K562 (cell line): Measurements from ENCODE around the gene SMAD7. TPM values are rescaled to one million over a fixed set of nuclear protein-coding genes. Genes with fewer than 3 reads are reported as not detected.

Source experiments
- ATAC-seq: fragments of 200-7000 bp; cut with Tn5 transposase; 3 replicates; pipeline ENCODE4 v1.9.1; 2020; ENCODE audit warnings: moderate library complexity
- BruUV-seq: library from RNA; stranded (reverse); fragments of 400-500 nt; replicated peaks from 2 replicates; lab custom pipeline; 2021; lab: Mats Ljungman, UMichigan
- CTCF ChIA-PET: fragments of 300-600 bp; formaldehyde crosslinking; extraction: SDS; loops from one replicate; lab custom pipeline; 2021; ENCODE audit warnings: low intra/inter-chr PET ratio; lab: Yijun Ruan, JAX
- POLR2A ChIA-PET: fragments of 300-600, 350-650 bp; sonication (Branson Sonifier 250); formaldehyde crosslinking; extraction: SDS; loops from one replicate; lab custom pipeline; 2021; ENCODE audit warnings: antibody characterized with exemption, inconsistent platforms; lab: Yijun Ruan, JAX
- DNase-seq, 4 experiments: peaks; one replicate each; pipeline versions ENCODE4 v3.0.0 to v3.0.0-alpha.2; 2011 to 2018; ENCODE audit warnings: low spot score in 3 of 4, mixed read lengths in 3 of 4; ENCODE audit errors: extremely low read depth in 1 of 4
- FAIRE-seq: peaks from 2 replicates; lab custom pipeline; 2011; peaks lifted over from hg19 to GRCh38; lab: Jason Lieb, UNC
- H2AFZ ChIP-seq: 2 replicates; pipeline ENCODE4 v1.6.0; 2011; ENCODE audit warnings: low read depth, low read length, control low read depth, inconsistent platforms
- H3K27ac ChIP-seq: fragments of 200-600 bp; 3 replicates; pipeline ENCODE4 v1.8.0; 2011; ENCODE audit warnings: low read depth, mild to moderate bottlenecking, control low read depth, inconsistent platforms, low read length, moderate library complexity, mixed read lengths; ENCODE audit errors: extremely low read depth
- H3K27me3 ChIP-seq, 2 experiments: fragments of 300-600 bp in 1 of 2; 2 replicates in 1 of 2; 3 replicates in 1 of 2; pipeline versions ENCODE4 v1.6.0 to v1.8.0; 2011; ENCODE audit warnings: inconsistent platforms in 2 of 2, low read length in 2 of 2, mild to moderate bottlenecking in 1 of 2, mixed read lengths in 1 of 2, moderate library complexity in 1 of 2; ENCODE audit not compliant: control insufficient read depth in 2 of 2, insufficient read depth in 2 of 2
- H3K36me3 ChIP-seq: fragments of 300-600 bp; 3 replicates; pipeline ENCODE4 v1.8.0; 2011; ENCODE audit warnings: mild to moderate bottlenecking, low read length, inconsistent platforms; ENCODE audit not compliant: control insufficient read depth, insufficient read depth
- H3K4me1 ChIP-seq, 2 experiments: fragments of 200-600 bp in 1 of 2; replicated peaks in 1 of 2; 2 replicates in 1 of 2; 3 replicates in 1 of 2; pipeline versions ENCODE4 v1.5.1 to v1.8.0; 2011; ENCODE audit warnings: inconsistent platforms in 2 of 2, low read length in 2 of 2, mild to moderate bottlenecking in 1 of 2, mixed read lengths in 1 of 2, moderate library complexity in 1 of 2; ENCODE audit not compliant: control insufficient read depth in 2 of 2, insufficient read depth in 2 of 2
- H3K4me2 ChIP-seq: 2 replicates; pipeline ENCODE4 v1.6.1; 2011; ENCODE audit warnings: low read length, control low read depth, inconsistent platforms, mixed read lengths; ENCODE audit not compliant: insufficient read depth
- H3K4me3 ChIP-seq: fragments of 200-600 bp; sonication (generic), shearing (Covaris generic); 2 replicates; pipeline ENCODE4 v1.5.1; 2016; ENCODE audit warnings: control low read depth, inconsistent platforms
- H3K79me2 ChIP-seq: fragments of 200-600 bp; 3 replicates; pipeline ENCODE4 v1.8.0; 2011; ENCODE audit warnings: low read length, inconsistent platforms; ENCODE audit not compliant: control insufficient read depth, insufficient read depth
- H3K9ac ChIP-seq, 2 experiments: 2 replicates each; pipeline versions ENCODE4 v1.6.0 to v1.6.1; 2011; ENCODE audit warnings: low read depth in 2 of 2, low read length in 2 of 2, control low read depth in 1 of 2, inconsistent platforms in 1 of 2, mild to moderate bottlenecking in 1 of 2, mixed read lengths in 1 of 2; ENCODE audit not compliant: insufficient read depth in 1 of 2
- H3K9me1 ChIP-seq: one replicate; pipeline ENCODE4 v1.6.0; 2011; ENCODE audit warnings: inconsistent platforms, mild to moderate bottlenecking, low read length, moderate library complexity; ENCODE audit not compliant: control insufficient read depth, insufficient read depth
- H3K9me3 ChIP-seq: replicated peaks from 2 replicates; pipeline ENCODE4 v1.5.1; 2011; ENCODE audit warnings: low read depth, low read length, inconsistent platforms; ENCODE audit not compliant: control insufficient read depth, insufficient read depth
- H4K20me1 ChIP-seq: replicated peaks from 2 replicates; pipeline ENCODE4 v1.6.1; 2011; ENCODE audit warnings: low read length, inconsistent platforms, mixed read lengths; ENCODE audit not compliant: control insufficient read depth, insufficient read depth
- CEBPZ ChIP-seq: fragments of 150-350 bp; IDR thresholded peaks from 2 replicates; pipeline ENCODE4 v1.6.1; 2014; ENCODE audit warnings: low read depth, mild to moderate bottlenecking, low read length, borderline replicate concordance
- CTBP1 ChIP-seq: fragments of 450-650 bp; IDR thresholded peaks from 2 replicates; pipeline ENCODE4 v1.6.1; 2016; ENCODE audit warnings: borderline replicate concordance
- MTA2 ChIP-seq: fragments of 450-650 bp; IDR thresholded peaks from 2 replicates; pipeline ENCODE4 v1.6.1; 2016; ENCODE audit warnings: low read depth
- PBX2 ChIP-seq, 2 experiments: IDR thresholded peaks in 1 of 2; conservative IDR thresholded peaks in 1 of 2; 2 replicates each; pipeline ENCODE4 v1.6.1; 2016; ENCODE audit warnings: low read depth in 2 of 2, mild to moderate bottlenecking in 1 of 2, missing compliant biosample characterization in 1 of 2, missing genetic modification characterization in 1 of 2, moderate library complexity in 1 of 2
- POLR2G ChIP-seq: fragments of 200-400 bp; formaldehyde crosslinking; IDR thresholded peaks from 2 replicates; pipeline ENCODE4 v1.6.1; 2017; ENCODE audit warnings: low read depth, mild to moderate bottlenecking, antibody characterized with exemption, low read length, moderate library complexity
- RBM25 ChIP-seq: fragments of 200-400 bp; formaldehyde crosslinking; IDR thresholded peaks from 2 replicates; pipeline ENCODE4 v1.6.1; 2018; ENCODE audit warnings: low read length, low read depth, moderate library complexity; ENCODE audit not compliant: severe bottlenecking
- SRSF7 ChIP-seq: fragments of 200-400 bp; formaldehyde crosslinking; optimal IDR thresholded peaks from 2 replicates; pipeline ENCODE3; 2017; ENCODE audit warnings: mild to moderate bottlenecking, low read depth, low read length
- ZNF140 ChIP-seq: fragments of 250-450 bp; sonication (Bioruptor Pico); IDR thresholded peaks from 2 replicates; pipeline ENCODE4 v1.8.0; 2021; ENCODE audit warnings: moderate library complexity, mild to moderate bottlenecking, inconsistent platforms
- ZNF75A ChIP-seq: fragments of 450-650 bp; formaldehyde crosslinking; IDR thresholded peaks from 2 replicates; pipeline ENCODE4 v1.4.0; 2020; ENCODE audit warnings: mild to moderate bottlenecking
- WGBS: fragments of 100-300 bp; shearing (Covaris generic); methylation state at CpG from one replicate; pipeline ENCODE4 v1.1.6; 2016; ENCODE audit warnings: low coverage, mixed read lengths; ENCODE audit not compliant: insufficient coverage; ENCODE audit errors: missing lambda C conversion rate; 5-methylcytosine and 5-hydroxymethylcytosine counted together
- in situ Hi-C: fragments of 300-500 bp; cut with MboI; formaldehyde crosslinking; loops from 4 replicates; pipeline ENCODE4 v1.15.0; 2018; ENCODE audit warnings: inconsistent platforms, mixed read lengths
- intact Hi-C: fragments of 100-400 bp; cut with micrococcal nuclease; formaldehyde crosslinking; loops from 2 replicates; pipeline ENCODE4 v1.14.2; 2022
- polyA plus RNA-seq, 8 experiments: library from polyadenylated mRNA; depleted of rRNA in 4 of 8; stranded (reverse) in 5 of 8; unstranded in 3 of 8; fragments of >200 nt; fragmentation: Nextera tagmentation in 2 of 8; fragmentation: Illumina TruSeq in 1 of 8; extraction: Ambion mirVana in 2 of 8; extraction: Trizol in 1 of 8; gene quantifications; 2 replicates each; pipeline versions ENCODE4 v1.2.1 to v1.2.3, GENCODE V29; 2011 to 2014; ENCODE audit warnings: inconsistent platforms in 1 of 8, missing spikeins in 1 of 8
- total RNA-seq, 7 experiments: library from RNA; depleted of rRNA in 6 of 7; stranded (reverse); fragments of >200 nt in 6 of 7; fragmentation: Illumina TruSeq in 2 of 7; extraction: Trizol in 2 of 7; gene quantifications; 2 replicates each; pipeline versions ENCODE4 v1.2.1 to v1.2.3, GENCODE V29; 2011 to 2021; ENCODE audit warnings: low replicate concordance in 1 of 7

The SMAD7 gene
- total and polyA plus RNA-seq, 9 of the 15 experiments (the other 6 are each of a cell fraction or from before 2014, with no cell fraction given): 0.13 to 3.0 (median 1.6) TPM

GRCh38 chr18:48923746-48924629, 26.8 kb downstream of the SMAD7 start (continued):
- TF ChIP-seq CEBPZ: no peak

GRCh38 chr18:48922801-48923730, 27.7 kb downstream of the SMAD7 start:
- Histone ChIP-seq H2AFZ (peak overlapping the region; percentile 73), H4K20me1 (no peaks in the 10 kb centered on the region), H3K79me2 (no peaks in the 10 kb centered on the region; the same call in 2 of the 3 replicates), H3K36me3 (no peaks in the 10 kb centered on the region; the same call in 2 of the 3 replicates), H3K4me3 (peak overlapping the region; percentile 29; the same call in 1 of the 2 replicates), H3K27me3 (no peaks in the 10 kb centered on the region), H3K4me1 (peaks cover 39 to 42% of the 10 kb centered on the region in 2 experiments), H3K9me3 (no peaks in the 10 kb centered on the region), H3K27ac (peak overlapping the region; percentile 60), H3K4me2 (peak overlapping the region; percentile 66), H3K9me1 (no peaks in the 10 kb centered on the region), H3K9ac (peak overlapping the region; percentile 20 to 60; a peak in 3 of 4 replicates)
- 18% methylated on average over 12 of the region's 21 CpGs for WGBS
- POLR2A ChIA-PET: interaction anchor here (2.1 kb wide), 1 partner anchor 9 kb away, joined by 5 read pairs; no protein-coding TSS in a partner anchor
- in situ Hi-C loops (no loop called here), intact Hi-C loops (no loop called here)
- DNase-seq (peak; percentile 63 to 77 (median 74)), ATAC-seq (peak; percentile 85), FAIRE-seq (peak; percentile 71)
- CTCF ChIA-PET: no interaction called here
- BruUV-seq: TSS peak; percentile 89
- TF ChIP-seq MTA2 (no peak), POLR2G (0 out of 2 replicates have a peak, but pooled peaks have one; percentile 46), CTBP1 (0 out of 2 replicates have a peak, but pooled peaks have one; percentile 10), ZNF75A (no peak), ZNF140 (CRISPR knock-in tag) (no peak), PBX2 (CRISPR knock-in tag; IDR thresholded peaks at IDR 0.05; ENCODE audit: low read depth) (0 out of 2 replicates have a peak, but pooled peaks have one; percentile 24), PBX2 (tag; conservative IDR thresholded peaks at IDR 0.05; ENCODE audit: low read depth) (peak; percentile 80), SRSF7 (no peak), RBM25 (no peak)
